WERI-Rb-1 (cell line): ENCODE results near the gene ADPRHL1.

Experiments
- DNase-seq: peaks from one replicate; pipeline ENCODE4 v3.0.0-alpha.2; 2020
- H3K27ac ChIP-seq: fragments of 250-450 bp; sonication (Bioruptor Pico); 2 replicates; pipeline ENCODE4 v1.5.1; 2020; ENCODE audit warnings: mild to moderate bottlenecking, moderate library complexity
- H3K27me3 ChIP-seq: fragments of 250-450 bp; sonication (Bioruptor Pico); 2 replicates; pipeline ENCODE4 v1.5.1; 2021; ENCODE audit warnings: mild to moderate bottlenecking, low read depth, moderate library complexity; ENCODE audit not compliant: insufficient read depth, severe bottlenecking
- H3K36me3 ChIP-seq: fragments of 250-450 bp; sonication (Bioruptor Pico); 2 replicates; pipeline ENCODE4 v1.5.1; 2020; ENCODE audit warnings: mild to moderate bottlenecking, moderate library complexity
- H3K4me3 ChIP-seq: 2 replicates; pipeline ENCODE4 v1.5.1; 2011; ENCODE audit warnings: low read depth, mild to moderate bottlenecking, control low read depth, low read length
- H3K9me3 ChIP-seq: fragments of 250-450 bp; sonication (Bioruptor Pico); 2 replicates; pipeline ENCODE4 v1.5.1; 2021; ENCODE audit warnings: mild to moderate bottlenecking, moderate library complexity; ENCODE audit not compliant: severe bottlenecking
- TF ChIP-seq, protein P1 (sequence below): IDR thresholded peaks from 2 replicates; pipeline ENCODE4 v1.5.1; 2011; ENCODE audit warnings: low read depth, mild to moderate bottlenecking, control low read depth, inconsistent platforms, low read length

ADPRHL1 gene

DNA sequence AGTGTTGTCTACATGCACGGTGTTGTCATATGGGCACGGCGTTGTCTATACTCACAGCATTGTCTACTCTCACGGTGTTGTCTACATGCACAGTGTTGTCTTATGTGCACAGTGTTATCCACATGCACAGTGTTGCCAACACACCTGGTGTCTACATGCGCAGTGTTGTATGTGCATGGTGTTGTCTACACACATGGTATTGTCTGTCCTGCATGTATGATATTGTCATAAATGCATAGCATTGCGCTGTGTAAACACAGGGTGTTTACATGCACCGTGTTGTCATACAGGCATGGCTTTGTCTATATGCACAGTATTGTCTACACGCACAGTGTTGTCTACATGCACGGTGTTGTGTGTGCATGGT is 6.8 kb downstream of the ADPRHL1 start:
- no peak overlapping the region for H3K4me3 ChIP-seq
- no peak for DNase-seq
- H3K36me3 ChIP-seq: peaks cover 22% of the 10 kb centered on the region
- peaks cover 3% of the 10 kb centered on the region for H3K9me3 ChIP-seq
- TF ChIP-seq, protein P1, sequence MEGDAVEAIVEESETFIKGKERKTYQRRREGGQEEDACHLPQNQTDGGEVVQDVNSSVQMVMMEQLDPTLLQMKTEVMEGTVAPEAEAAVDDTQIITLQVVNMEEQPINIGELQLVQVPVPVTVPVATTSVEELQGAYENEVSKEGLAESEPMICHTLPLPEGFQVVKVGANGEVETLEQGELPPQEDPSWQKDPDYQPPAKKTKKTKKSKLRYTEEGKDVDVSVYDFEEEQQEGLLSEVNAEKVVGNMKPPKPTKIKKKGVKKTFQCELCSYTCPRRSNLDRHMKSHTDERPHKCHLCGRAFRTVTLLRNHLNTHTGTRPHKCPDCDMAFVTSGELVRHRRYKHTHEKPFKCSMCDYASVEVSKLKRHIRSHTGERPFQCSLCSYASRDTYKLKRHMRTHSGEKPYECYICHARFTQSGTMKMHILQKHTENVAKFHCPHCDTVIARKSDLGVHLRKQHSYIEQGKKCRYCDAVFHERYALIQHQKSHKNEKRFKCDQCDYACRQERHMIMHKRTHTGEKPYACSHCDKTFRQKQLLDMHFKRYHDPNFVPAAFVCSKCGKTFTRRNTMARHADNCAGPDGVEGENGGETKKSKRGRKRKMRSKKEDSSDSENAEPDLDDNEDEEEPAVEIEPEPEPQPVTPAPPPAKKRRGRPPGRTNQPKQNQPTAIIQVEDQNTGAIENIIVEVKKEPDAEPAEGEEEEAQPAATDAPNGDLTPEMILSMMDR: no peak
- H3K27ac ChIP-seq: no peak overlapping the region
- H3K27me3 ChIP-seq: no peaks in the 10 kb centered on the region

DNA sequence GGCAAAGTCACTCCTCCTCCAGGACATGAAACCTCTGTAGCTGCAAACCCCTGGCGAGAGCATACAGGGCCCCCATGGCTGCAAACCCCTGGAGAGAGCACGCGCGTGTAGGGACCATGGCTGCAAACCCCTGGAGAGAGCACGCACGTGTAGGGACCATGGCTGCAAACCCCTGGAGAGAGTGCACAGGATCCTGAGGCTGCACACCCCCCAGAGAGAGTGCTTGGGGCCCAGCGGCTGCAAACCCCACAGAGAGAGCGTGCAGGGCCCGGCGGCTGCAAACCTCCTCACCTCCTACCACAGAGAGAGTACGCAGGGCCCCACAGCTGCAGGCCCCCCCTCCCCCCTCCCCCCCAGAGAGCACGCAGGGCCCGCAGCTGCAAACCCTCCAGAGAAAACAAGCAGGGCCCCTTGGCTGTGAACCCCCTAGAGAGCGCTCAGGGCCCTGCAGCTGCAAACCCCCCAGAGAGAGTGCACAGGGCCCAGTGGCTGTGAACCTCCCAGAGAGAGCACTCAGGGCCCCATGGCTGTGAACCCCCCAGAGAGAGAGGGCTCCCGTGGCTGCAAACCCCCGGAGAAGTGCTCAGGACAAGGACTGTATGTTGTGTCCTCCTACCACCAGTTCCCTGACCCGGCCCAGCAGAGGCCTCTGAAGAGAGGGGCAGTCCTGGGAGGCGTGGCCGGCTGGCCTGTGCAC is 7.3 kb downstream of the ADPRHL1 start:
- no peak for DNase-seq
- peaks cover 3% of the 10 kb centered on the region for H3K9me3 ChIP-seq
- H3K4me3 ChIP-seq: no peak overlapping the region
- H3K36me3 ChIP-seq: peaks cover 27% of the 10 kb centered on the region
- TF ChIP-seq, protein P1: no peak
- H3K27me3 ChIP-seq: no peaks in the 10 kb centered on the region
- H3K27ac ChIP-seq: no peak overlapping the region

DNA sequence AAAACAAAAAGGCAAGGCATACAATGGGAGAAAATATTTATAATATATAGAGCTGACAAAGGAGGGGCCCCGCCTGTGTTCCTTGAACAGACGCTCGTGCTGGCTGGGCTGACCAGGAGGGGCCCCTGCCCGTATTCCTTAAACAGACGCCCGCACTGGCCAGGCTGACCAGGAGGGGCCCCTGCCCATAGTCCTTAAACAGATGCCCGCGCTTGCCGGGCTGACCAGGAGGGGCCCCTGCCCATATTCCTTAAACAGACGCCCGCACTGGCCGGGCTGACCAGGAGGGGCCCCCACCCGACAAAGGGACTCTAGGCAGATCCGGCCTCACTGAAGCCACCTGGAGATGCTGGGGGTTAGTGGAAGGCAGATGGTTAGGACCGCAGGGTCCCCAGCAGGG is 9.3 kb downstream of the ADPRHL1 start:
- Histone ChIP-seq H3K9me3 (peaks cover 3% of the 10 kb centered on the region), H3K27me3 (no peaks in the 10 kb centered on the region), H3K27ac (no peak overlapping the region), H3K36me3 (peaks cover 32% of the 10 kb centered on the region), H3K4me3 (no peak overlapping the region)
- peak; percentile 33 for DNase-seq
- TF ChIP-seq, protein P1: no peak

GRCh38 chr13:113442985-113443362 is 10.3 kb downstream of the ADPRHL1 start:
- Histone ChIP-seq H3K9me3 (peaks cover 3% of the 10 kb centered on the region), H3K27ac (no peak overlapping the region), H3K4me3 (no peak overlapping the region), H3K27me3 (no peaks in the 10 kb centered on the region), H3K36me3 (peaks cover 32% of the 10 kb centered on the region)
- no peak for DNase-seq
- TF ChIP-seq, protein P1: no peak

- peaks cover 37% of the 10 kb centered on the region for H3K36me3 ChIP-seq
These were observed 10.8 kb downstream of the ADPRHL1 start for GRCh38 chr13:113442354-113442984.

More at GRCh38 chr13:113442354-113442984, 10.8 kb downstream of the ADPRHL1 start:
- H3K4me3 ChIP-seq: no peak overlapping the region
- peak; percentile 3 for DNase-seq
- no peaks in the 10 kb centered on the region for H3K27me3 ChIP-seq
- H3K27ac ChIP-seq: no peak overlapping the region
- TF ChIP-seq, protein P1: no peak
- H3K9me3 ChIP-seq: peaks cover 3% of the 10 kb centered on the region
